ENCODE data around the gene DGKI. TPM values are rescaled to one million over a fixed set of nuclear protein-coding genes. Genes with fewer than 3 reads are reported as not detected.
"Not testable (repeated sequence)": the region's sequence is repeated elsewhere in the genome, so short reads cannot be mapped to it uniquely, and the experiment has no call there.

DGKI gene
- total RNA-seq, 1 donor, result under 0.01 TPM

DNA sequence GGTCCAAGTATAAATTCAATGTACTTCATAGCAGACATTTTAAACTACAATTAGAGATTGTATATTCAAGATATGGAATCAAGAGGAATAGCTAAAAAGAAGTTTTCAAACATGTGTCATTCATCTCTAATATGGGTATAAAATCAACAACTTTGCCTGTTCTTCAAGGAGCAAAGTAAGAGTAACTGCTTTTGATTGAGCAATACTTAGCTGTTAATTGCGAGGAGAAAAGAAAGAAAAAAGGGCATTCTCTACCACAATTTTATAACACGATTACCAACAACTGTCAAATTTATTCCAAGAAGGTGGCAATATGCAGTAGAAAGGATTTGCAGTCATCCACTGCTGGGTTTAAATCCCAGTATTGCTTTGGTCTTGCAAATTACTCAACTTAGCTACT lies 356.9 kb downstream of the DGKI start:
- no peak for DNase-seq (ENCODE audit: low read depth in 2 of 3, low spot score in 2 of 3)

DNA sequence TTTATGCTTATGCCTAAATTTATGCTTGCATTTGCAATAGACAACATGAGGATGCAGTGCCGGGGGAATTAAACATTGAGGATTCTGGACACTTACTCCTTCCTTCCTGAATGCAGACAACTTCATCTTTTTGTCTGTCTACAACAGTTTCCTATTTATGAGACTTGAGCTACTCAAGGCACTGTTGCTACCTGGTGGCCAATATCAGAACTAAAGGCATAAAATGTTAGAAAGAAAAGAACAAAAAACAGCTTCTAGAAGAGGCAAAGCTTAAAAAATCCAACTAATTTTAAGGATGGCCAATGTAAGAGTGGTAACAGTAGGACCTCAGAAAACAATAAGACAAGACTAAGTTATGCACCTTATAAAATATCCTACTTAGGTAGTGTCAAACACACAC lies 358.7 kb downstream of the DGKI start:
- no peak for DNase-seq (ENCODE audit: low read depth in 2 of 3, low spot score in 2 of 3)

- no peak for DNase-seq (ENCODE audit: low read depth in 2 of 3, low spot score in 2 of 3)
Measured at GRCh38 chr7:137485818-137486217, 361.0 kb downstream of the DGKI start.

DNA sequence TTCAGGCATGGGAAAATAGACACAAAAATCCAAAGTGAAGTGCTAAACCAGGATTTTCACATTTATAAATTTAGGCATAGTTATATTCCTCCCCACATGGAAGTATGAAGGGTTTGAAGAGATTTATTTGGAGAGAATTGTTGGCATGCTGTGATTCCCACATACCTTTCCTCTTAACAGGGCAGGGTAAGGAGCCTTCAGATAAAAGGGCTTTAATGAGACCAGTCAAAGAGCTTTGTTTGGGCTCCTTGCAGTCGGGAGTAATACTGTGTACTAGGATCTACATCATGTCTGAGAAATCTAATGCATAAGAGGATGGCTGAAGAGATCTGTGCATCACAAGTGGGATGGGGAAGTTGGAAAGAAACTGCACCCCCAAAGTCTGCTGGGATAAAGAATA lies 362.4 kb downstream of the DGKI start:
- DNase-seq (ENCODE audit: low read depth in 2 of 3, low spot score in 2 of 3), result no peak

GRCh38 chr7:137482466-137482865 lies 364.3 kb downstream of the DGKI start:
- no peak for DNase-seq (ENCODE audit: low read depth in 2 of 3, low spot score in 2 of 3)

GRCh38 chr7:137480824-137481365 lies 365.9 kb downstream of the DGKI start:
- no peak for DNase-seq (ENCODE audit: low read depth in 2 of 3, low spot score in 2 of 3)

GRCh38 chr7:137480401-137480800 lies 366.4 kb downstream of the DGKI start:
- DNase-seq (ENCODE audit: low read depth in 2 of 3, low spot score in 2 of 3), result no peak

DNA sequence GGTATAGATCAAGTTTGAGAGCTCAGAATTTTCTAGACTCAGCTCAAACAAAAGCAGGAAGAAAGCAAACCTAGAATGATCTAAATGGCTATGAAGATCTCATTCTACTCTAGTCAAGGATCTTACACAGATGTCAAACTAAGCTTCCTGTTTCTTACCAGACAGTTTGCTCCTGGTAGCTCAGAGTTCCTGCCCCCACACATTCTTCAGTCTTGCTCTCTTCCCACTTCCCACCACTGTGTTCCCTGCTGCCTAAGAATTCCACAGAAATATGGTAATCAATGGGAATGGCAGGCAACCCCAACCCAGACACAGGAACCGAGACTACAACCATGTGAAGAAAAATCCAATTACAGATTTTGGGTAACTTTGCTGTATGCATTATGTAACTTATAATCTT lies 369.8 kb downstream of the DGKI start:
- no peak for DNase-seq (ENCODE audit: low read depth in 2 of 3, low spot score in 2 of 3)

DNA sequence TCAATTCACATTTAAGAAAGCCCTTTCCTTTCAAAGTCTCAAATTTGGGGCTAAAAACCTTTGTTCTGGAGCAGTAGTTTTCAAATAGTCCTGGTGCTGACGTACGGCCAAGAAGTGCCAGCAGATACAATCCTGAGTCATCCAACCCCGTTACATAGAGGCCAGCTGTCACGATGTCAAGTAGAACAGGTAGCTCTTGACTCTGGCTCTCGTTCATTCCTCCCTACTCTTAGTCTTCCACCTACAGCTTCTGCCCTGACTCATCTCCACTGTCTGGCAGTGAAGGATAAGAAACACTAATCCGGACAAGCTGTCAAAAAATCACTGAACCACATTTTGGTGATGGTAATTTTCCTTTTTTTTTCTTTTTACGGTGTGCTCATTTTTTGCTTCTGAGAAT lies 370.8 kb downstream of the DGKI start:
- no peak for DNase-seq (ENCODE audit: low read depth in 2 of 3, low spot score in 2 of 3)

DNA sequence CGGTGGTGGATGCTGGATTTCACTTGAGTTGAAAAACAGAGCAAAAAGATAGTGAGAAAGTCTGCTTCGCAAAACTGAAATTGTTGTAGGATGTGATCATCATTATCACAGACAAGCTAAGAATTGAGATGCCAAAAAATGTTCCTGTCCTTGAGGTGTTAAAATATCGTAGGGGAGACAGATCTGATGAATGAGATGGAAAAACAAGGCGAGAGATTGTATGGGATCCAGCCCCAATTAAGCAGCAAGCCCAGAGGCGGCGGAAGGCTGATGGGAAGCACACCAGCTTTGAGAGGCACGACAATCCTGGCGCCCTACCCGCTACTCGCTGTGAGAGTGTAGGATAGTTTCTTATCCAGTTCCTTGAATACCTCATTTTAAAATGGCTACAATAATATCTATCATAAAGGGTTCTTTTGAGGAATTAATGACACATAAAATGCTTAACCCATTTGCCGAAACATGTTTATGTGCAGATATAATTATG lies 372.2 kb downstream of the DGKI start:
- no peak for DNase-seq (ENCODE audit: low read depth in 2 of 3, low spot score in 2 of 3)

DNA sequence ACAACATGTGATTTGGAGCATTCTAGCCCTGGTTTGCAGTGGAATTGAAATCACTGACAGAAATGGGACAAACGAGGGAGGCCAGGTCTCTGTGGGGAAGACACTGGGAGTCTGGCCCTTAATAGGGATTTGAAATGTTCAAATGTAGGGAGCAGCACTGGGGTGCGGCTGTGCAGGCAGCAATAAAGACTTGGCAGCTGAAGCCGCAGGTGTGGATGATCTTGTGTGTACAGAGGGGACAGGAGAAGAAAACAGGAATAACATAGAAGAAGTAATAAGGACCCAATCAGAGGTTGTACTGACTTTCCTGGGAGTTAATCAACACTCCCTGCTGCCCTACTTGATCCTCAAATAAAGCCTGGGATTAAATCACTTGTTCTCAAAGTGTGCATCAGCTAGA lies 375.6 kb downstream of the DGKI start:
- DNase-seq (ENCODE audit: low read depth in 2 of 3, low spot score in 2 of 3), result no peak

GRCh38 chr7:137469858-137470257 lies 376.9 kb downstream of the DGKI start:
- DNase-seq (ENCODE audit: low read depth in 2 of 3, low spot score in 2 of 3), result no peak

DNA sequence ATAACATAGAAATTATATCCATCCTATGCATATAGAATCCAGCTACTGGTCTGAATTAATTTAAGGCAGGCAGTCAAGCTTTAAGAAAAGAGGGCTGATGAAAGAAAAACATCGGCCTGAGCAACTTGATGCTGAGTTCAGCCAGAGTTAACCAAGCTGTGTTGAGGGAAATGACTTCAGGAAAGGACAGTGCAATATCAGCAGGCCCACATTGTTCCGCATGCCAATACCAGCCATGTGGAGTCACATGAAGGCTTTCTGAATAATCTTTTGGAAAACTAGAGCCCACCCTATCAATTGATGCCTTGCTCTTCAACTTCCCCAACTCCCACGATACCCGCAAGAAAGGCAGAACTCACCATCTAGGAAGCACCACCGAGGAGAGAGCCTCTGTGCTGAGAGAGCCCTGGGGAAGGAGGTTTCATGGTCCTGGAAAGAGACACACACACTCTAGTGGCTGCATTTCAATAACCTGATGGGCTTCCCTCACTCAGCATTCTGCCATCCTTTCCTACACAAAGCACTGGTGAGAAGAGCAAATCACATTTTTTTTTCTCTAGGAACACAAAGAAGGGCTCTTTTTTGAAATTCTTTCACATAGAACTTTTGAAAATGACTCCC lies 377.5 kb downstream of the DGKI start:
- DNase-seq (ENCODE audit: low read depth in 2 of 3, low spot score in 2 of 3), result peak in 1 of 3 donors; percentile 4

DNA sequence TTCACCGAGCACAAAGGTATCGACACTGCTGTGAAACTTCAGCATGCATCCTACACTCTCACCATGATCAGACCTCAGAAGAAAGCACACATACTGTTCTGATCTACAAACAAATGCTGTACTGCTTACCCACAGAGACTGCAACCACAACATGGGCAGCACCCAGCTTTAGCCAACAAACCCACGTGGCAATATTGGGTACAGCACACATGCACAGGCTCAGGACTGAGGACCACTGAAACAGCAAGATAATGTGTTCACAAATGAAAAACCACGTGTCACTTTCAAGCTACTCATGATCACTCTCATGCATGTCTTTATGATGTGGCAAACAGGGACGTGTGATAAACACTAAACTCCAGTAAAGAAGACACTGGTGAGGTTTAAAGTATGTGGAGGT lies 383.9 kb downstream of the DGKI start:
- no peak for DNase-seq (ENCODE audit: low read depth in 2 of 3, low spot score in 2 of 3)

DNA sequence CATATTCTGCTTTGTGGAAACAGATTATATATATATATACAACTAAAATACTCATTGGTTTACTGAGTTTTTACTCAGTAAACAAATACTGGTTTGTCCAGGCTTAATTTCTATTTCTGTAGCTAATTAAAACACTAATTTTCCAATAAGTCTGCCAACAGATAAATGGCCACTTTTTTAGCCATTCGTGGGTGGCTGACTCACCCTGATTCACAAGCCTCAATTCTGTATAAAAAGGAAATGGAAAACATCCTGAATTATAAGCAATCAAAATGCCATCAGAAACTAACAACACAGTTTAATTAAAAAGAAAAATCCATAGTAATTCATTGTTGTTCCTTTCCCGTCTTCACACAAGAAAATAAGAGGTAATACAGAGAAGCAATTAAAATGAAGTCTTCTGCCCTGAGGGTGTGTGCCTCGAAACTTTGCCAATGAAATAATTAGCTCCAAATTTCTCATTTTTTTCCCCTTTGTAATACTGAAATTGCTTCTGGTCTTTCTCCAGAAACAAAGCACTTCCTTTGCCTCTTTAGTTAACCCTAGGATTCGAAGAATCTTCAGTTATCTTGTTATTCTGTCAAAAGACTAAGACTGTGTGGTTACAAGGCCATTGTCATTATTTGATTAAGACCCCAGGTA lies 384.6 kb downstream of the DGKI start:
- DNase-seq (ENCODE audit: low read depth in 2 of 3, low spot score in 2 of 3), result no peak

- no peak for DNase-seq (ENCODE audit: low read depth in 2 of 3, low spot score in 2 of 3)
Measured at GRCh38 chr7:137458399-137458798, 388.4 kb downstream of the DGKI start.

GRCh38 chr7:137454767-137455166 lies 392.0 kb downstream of the DGKI start:
- no peak for DNase-seq (ENCODE audit: low read depth in 2 of 3, low spot score in 2 of 3)

- peak in 2 of 3 donors; percentile 14 to 63 for DNase-seq (ENCODE audit: low read depth in 2 of 3, low spot score in 2 of 3)
Measured at GRCh38 chr7:137454246-137454724, 392.5 kb downstream of the DGKI start.

GRCh38 chr7:137453356-137453755 lies 393.4 kb downstream of the DGKI start:
- no peak for DNase-seq (ENCODE audit: low read depth in 2 of 3, low spot score in 2 of 3)

DNA sequence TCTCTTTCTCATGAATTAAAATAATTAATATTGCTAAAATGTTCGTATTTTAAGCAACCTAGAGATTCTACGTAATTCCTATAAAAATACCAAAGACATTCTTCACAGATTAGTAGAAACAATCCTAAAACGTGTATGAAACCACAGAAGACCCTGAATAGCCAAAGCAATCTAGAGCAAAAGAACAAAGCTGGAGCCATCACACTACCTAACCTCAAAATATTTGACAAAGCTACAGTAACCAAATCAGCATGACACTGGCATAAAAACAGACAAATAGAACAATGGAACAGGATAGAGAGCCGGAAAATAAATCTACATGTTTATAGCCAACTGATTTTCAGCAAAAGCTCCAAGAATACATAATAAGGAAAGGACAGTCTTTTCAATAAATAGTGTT lies 397.8 kb downstream of the DGKI start:
- DNase-seq (ENCODE audit: low read depth in 2 of 3, low spot score in 2 of 3), result no peak

DNA sequence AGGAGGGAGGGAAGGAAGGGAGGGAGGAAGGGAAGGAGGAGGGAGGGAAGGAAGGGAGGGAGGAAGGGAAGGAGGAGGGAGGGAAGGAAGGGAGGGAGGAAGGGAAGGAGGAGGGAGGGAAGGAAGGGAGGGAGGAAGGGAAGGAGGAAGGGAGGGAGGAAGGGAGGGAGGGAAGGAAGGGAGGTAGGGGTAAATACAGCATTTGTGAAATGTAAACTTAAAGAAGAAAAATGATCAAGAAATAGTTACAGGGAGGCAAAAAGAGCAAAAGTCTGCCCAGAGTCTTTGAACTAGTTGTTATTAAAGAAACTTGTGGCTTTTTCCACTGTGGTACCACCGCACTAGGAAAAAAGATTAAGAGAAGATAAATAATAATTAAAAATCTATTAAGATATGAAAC lies 398.2 kb downstream of the DGKI start:
- not testable (repeated sequence) for DNase-seq (ENCODE audit: low read depth in 2 of 3, low spot score in 2 of 3)

DNA sequence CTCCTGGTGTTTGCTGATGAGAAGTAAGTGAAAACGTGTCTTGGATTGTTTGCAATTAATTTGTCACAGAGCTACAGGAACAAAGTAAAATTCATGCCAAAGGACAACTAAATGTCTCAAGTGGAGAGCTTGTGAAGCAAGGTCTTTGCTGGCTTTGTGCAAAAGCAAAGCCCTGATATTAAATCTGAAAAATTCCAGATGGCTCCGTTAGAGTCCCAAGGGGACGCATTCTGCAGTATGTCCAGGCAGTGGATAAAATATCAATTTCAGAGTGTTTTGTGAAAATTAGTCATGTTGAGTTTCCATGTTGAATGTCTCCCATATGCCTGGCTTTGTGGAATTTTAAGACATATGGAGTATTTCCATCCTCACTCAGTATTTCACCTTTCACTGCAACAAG lies 400.7 kb downstream of the DGKI start:
- no peak for DNase-seq (ENCODE audit: low read depth in 2 of 3, low spot score in 2 of 3)

Measured in hematopoietic multipotent progenitor cell (in vitro differentiated cells).